COR-L47 (cell line): ENCODE measurements around the gene ATG9B.
"Not testable (repeated sequence)": the region's sequence is repeated elsewhere in the genome, so short reads cannot be mapped to it uniquely, and the experiment has no call there.

Source experiments
- DNase-seq: peaks from one replicate; lab custom pipeline; 2025; lab: John Stamatoyannopoulos, UW

ATG9B gene

DNA sequence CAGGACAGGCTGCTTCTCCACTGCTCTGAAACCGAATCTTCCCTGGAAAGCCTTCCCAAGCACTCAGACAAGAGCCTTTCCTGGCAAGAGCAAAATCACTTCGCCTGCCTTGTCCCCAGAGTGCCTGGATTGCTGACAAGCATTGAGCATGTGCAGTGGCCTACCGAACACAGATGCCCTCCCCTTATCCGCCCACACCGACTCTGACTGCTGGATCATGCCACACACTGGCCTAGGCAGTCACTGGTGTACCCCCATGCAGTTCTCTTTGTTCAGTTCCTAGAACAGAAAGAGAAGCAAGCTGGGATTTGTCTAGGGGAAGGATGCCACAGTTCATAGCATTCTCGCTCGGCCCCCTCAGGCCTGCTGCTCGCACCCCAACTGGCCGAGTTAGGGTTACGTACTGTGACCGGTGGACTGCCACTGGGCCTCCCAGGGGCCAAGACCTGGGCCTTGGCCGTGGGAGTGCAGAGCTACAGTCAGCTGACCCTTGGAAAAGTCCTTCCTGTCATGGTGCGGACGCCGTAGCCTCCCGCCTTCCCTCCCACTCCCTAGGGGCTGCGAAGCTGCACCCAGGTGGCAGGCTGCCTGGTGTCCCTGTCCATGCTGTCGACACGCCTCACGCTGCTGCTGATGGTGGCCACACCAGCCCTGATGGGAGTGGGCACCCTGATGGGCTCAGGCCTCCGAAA is 10.9 kb upstream of the ATG9B start:
- no peak for DNase-seq

- no peak for DNase-seq
Observed at GRCh38 chr7:151034312-151035025, 10.2 kb upstream of the ATG9B start.

GRCh38 chr7:151033864-151034249 is 9.6 kb upstream of the ATG9B start:
- no peak for DNase-seq

GRCh38 chr7:151032936-151033863 is 8.9 kb upstream of the ATG9B start:
- no peak for DNase-seq

DNA sequence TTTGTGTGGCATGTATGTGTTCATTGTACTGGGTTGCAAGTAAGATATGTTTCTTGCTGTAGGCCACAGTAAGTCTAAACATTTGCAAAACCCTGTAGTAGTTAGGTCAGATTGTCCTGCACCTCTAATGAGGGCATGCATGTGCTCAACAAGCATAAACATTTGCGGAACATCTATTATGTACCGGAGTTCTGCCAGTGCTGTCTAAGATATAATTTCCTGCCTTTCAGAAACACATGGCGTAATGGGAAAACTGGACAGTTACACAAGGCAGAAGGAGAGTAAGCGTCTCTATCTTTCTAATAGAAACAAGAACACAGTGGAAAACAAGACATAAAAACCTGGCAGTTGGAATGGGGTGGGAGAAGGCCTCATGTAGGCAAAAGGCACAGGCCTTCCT is 6.7 kb upstream of the ATG9B start:
- DNase-seq: no peak

DNA sequence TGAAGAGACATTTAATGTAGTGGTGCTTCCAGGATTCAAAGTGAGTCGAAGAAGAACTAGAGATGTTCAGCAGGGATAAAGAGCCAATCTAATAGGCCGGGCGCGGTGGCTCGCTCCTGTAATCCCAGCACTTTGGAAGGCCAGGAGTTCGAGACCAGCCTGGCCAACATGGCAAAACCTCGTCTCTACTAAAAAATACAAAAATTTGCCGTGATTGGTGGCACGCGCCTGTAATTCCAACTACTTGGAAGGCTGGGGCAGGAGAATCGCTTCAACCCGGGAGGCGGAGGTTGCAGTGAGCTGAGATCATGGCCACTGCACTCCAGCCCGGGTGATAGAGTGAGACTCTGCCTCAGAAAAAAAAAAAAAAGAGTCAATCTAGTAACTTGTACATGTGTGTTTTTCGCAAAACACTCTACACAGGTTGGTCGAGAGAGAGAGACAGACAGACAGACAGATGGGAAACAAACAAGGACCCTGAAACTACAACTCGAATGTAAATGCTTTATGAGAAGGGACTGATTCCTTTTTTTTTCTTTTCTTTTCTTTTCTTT is 4.7 kb upstream of the ATG9B start:
- no peak for DNase-seq

- peak; percentile 98 for DNase-seq
Observed at GRCh38 chr7:151028131-151028947, 4.0 kb upstream of the ATG9B start, which contains the start of gene ABCB8. TSS of gene ABCB8 (plus strand) at chr7:151028450. CDS start at chr7:151028516, 66 bp downstream.

- DNase-seq: not testable (repeated sequence)
Observed at GRCh38 chr7:151027728-151028130, 3.4 kb upstream of the ATG9B start.

DNA sequence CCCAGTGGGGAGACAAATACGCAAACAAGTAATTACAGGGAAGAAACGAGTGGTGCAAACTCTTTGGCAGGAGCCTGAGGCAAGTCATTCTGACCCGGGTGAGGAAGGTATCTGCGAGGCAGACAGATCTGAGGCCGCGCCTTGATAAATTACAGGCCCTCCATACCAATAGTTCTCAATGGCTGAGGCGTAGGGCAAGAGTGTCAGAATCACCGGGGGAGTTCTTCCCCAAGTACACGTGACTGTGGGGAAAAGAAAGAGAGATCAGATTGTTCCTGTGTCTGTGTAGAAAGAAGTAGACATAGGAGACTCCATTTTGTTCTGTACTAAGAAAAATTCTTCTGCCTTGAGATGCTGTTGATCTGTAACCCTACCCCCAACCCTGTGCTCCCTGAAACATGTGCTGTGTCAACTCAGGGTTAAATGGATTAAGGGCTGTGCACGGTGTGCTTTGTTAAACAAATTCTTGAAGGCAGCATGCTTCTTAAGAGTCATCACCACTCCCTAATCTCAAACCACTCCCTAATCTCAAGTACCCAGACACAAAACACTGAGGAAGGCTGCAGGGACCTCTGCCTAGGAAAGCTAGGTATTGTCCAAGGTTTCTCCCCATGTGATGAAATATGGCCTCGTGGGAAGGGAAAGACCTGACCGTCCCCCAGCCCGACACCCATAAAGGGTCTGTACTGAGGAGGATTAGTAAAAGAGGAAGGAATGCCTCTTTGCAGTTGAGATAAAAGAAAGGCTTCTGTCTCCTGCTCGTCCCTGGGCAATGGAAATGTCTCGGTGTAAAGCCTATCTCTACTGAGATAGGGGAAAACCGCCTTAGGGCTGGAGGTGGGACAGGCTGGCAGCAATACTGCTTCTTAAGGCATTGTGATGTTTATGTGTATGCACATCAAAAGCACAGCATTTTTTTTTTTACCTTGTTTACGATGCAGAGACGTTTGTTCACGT is 2.8 kb upstream of the ATG9B start:
- not testable (repeated sequence) for DNase-seq

GRCh38 chr7:151025924-151026671 is 1.8 kb upstream of the ATG9B start:
- DNase-seq: no peak

GRCh38 chr7:151023232-151023631 is 1.1 kb downstream of the ATG9B start:
- no peak for DNase-seq

GRCh38 chr7:151020231-151020630 is 4.1 kb downstream of the ATG9B start:
- DNase-seq: no peak

DNA sequence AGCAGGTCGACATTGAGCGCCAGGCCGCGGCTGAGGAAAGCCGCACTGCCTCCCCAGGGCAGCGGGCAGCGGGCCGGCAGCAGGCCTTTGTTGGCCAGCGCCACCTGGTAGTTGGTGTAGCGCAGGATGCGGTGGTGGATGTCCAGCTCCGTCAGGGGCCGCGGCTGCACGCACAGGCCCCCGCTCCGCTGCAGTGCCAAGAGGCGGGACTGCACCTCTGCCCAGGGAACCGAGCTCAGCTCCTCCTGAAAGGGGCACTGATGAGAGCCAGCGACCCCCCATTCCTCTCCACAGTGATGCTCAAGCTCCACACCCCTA is 5.2 kb downstream of the ATG9B start:
- no peak for DNase-seq

DNA sequence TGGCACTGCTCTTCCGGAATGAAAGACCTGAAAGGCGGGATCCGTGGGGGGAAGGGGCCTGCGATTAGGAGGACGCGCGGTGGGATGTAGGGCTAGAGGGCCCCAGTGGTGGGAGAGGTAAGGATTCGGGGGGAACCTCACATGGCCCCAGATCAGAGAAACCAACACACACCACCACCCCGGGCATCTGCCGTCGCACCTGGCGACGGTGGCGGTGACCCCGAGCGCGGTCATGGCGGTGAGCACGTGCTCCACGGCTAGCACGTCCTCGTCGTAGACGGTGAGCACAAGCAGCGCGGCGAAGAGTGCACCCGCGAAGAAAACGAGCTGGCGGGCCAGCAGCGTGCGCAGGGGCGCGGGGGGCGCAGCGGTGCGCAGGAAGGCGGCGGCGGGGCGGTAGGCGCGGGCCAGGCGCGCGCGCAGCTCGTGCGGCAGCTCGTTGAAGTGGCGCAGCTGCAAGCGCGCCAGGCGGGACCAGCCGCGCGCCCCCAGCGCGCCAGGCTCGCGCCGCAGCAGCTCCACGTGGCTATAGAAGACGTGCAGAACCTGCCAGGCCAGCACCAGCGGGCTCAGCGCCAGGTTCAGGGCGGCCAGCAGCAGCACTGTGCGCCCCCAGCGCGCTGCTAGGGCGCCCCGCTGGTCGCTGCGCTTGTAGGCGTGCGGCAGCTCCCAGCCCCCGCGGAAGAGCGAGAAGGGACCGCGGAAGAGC is 5.7 kb downstream of the ATG9B start:
- DNase-seq: no peak

DNA sequence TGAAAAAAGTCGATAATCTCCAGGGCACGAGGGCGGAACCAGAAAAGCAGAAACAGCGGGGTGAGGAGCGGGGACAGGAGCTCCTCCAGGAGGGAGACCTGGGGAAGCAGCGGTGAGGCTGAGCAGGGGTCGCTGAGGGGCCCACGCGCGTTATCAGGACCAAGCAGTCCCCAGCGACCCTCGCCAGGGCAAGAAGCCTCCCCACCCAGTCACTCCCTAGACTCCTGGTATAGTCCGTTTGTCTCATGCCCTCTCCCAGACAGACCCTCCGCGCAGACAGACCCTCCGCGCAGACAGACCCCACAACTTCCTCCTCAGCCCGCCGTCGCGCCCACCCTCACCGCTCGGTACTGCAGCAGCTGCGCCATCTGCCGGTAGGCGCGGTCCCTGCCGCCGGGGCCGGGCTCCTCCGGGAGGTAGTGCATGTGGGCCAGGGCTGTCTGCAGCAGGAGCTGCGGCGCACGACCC is 6.3 kb downstream of the ATG9B start:
- peak; percentile 9 for DNase-seq

GRCh38 chr7:151017370-151017952 is 6.8 kb downstream of the ATG9B start:
- DNase-seq: no peak

GRCh38 chr7:151016942-151017341 is 7.4 kb downstream of the ATG9B start:
- no peak for DNase-seq

GRCh38 chr7:151016505-151016904 is 7.8 kb downstream of the ATG9B start:
- DNase-seq: no peak
